GM19035 (cell line): ENCODE results near the gene CCN5.

Experiments used
- ATAC-seq: cut with Tn5 transposase; IDR thresholded peaks from one replicate; pipeline ENCODE4 v1.9.1; 2021; ENCODE audit not compliant: unreplicated experiment

The CCN5 gene

DNA sequence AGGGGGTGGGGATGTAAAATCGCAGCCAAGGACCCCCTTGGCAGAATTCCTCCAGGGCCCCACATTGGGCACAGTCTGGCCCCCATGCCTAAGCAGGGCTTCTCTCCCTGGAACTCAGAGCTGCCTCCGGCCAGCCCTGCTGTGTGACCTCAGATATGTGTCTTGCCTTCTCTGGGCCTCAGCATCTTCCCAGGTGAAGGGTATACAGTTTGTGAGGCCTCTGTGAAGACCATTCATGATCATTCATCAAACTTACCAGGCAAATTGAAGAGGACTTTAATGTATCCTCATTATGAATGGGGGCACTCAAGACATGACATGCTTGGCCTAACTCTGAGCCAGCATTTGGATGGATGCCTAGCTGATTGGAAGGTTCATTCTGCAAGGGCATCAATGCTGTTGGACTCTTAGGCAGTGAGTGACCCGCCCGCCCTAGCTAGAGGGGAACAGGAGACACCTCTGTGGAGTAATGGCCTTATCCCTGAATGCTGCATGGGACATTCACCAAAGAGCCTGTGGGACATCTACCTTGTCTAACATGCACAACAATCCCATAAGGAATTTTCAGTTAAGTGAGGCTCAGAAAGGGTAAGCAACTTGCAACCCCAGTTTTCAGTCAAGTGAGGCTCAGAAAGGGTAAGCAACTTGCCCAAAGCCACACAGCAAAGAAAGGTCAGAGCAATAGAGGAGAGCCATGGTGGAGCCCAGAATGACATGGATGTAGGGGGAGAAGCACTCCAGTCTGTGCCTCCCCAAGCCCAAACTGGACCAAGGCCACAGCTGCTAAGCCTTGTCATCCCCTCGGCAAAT is 535 bp downstream of the CCN5 start:
- ATAC-seq: no peak

DNA sequence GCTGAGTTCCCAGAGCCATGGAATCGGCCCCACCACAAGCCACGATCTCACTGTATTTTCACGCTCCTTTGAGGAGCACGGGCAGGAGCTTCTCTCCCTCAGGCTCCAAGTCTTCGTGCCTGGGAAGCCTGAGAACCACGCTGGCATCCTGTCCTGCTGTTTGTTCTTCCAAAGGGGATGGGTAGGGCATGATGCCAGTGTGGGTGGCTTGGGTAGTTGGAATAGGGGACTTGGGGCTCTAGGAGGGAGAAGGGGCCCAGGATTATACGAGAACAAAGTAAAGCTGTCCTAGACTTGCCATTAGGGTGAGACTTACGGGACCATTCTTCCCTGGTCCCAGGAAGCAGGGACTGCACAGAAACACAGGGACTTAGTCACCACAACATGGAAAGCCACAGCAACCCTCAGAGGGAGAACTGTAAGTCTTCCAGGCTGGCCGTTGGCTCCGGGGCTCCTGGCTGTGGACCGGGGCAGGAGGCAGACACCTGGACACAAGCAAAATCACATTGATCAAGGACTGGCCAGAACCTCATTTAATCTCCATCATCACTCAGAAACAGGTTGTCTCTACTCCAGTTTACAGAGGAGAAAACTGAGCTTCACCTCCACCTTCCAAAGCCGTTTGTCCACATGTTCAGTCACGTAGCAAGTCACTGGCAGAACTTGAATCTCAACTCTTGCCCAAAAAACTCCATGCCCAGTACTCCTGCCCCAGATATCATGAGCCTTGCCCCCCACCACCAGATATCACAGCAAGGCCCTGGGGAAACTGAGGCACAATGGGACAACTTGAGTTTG is 1.3 kb downstream of the CCN5 start:
- no peak for ATAC-seq

DNA sequence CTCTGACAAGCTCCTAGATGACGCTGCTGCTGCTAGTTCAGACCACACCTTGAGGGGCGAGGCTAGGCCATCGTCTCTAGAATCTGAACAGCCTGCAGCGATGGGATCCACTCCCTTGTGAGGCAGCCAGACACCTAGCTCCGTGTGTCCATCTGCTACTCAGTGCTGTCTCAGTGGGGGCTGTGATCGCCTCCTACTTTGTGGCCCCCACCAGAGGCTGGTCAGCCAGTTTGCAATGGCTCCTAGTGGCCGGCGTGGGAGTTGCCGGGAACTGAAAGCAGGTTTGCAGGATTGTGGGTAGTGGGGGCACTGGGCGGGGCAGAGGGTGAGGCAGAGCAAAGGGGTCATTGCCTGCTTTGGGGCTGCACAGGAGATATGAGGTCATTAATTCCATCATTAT is 2.8 kb downstream of the CCN5 start:
- no peak for ATAC-seq

DNA sequence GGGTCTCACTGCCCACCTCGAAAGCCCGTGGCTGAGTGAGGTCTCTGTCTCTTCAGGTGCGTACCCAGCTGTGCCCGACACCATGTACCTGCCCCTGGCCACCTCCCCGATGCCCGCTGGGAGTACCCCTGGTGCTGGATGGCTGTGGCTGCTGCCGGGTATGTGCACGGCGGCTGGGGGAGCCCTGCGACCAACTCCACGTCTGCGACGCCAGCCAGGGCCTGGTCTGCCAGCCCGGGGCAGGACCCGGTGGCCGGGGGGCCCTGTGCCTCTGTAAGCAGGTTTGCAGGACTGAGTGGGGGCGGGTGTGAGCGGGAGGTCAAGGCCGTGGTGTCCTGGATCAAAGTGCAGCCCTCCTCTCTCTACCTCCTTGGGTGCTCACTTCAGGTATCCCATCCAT is 4.7 kb downstream of the CCN5 start:
- no peak for ATAC-seq

DNA sequence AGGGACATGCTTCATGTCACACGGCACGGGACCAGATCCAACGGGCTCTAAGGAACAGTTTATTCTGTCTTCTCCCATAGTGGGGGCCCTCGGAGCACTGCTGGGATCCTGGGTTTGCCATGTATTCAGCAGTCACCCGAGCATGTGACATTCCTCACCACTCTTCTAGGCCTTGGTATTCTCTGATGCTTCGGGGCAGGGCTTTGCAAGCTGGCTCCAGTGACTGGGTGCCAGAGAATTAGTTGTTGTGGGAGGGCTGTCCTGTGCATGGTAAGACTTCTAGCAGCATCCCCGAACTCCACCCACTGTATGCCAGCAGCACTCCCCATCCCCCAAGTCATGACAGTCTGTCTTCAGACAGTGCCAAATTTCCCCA is 5.4 kb downstream of the CCN5 start:
- no peak for ATAC-seq

DNA sequence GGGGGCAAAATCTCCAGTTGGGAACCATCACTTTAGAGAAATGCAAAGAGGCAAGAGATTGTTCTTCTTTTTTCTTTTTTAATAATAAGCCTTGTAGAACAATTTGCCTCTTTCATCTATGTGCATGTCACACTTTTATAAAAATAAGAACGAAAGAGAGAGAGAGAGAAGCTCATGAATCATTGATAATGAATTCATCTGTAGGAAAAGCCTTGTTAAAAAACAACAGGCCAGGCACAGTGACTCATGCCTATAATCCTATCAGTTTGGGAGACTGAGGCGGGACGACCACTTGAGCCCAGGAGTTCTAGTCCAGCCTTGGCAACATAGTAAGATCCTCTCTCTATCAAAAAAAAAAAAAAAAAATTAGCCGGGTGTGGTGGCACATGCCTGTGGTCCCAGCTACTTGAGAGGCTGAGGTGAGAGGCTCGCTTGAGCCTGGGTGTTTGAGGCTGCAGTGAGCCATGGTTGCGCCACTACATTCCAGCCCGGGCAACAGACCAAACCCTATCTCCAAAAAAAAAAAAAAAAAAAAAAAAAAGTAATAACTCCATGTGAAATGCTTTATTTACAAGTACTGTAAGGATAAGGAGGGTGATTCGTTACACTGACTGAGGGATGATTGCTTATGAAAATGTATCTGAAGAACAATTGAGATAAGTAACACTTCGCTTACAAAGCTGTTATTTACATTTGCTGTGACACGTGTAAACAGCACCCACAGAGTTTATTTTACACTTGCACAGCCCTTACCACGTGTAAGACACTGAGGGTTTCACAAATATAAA is 6.0 kb downstream of the CCN5 start:
- ATAC-seq: no peak

DNA sequence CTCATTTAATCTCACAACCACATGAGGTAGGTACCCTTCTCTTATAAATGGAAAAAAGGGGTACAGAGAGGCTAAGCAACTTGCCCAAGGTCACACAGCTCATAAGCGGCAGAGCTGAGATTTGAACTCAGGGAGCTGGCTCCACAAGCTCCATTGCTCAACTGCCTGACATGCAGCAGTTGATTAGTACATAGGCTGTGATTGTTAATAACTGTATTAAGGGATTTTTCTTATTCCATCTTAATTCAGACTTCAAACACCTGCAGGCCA is 6.6 kb downstream of the CCN5 start:
- no peak for ATAC-seq

DNA sequence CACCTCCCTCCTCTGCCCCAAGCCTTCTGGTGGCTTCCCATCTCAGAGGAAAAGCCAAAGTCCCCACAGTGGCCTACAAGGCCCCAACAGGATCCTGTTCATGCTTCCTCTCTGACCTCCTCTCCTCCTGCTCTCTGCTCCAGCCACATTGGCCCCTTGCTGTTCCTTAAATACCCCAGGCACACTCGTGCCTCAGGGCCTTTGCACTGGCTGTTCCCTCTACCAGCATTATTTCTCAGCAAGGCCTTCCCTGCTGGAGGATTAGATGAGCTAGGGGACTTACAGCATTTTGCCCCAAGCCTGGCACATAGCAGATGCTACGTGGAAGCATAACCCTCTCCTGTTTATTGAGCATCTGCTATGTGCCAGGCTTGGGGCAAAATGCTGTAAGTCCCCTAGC is 7.8 kb downstream of the CCN5 start:
- no peak for ATAC-seq

DNA sequence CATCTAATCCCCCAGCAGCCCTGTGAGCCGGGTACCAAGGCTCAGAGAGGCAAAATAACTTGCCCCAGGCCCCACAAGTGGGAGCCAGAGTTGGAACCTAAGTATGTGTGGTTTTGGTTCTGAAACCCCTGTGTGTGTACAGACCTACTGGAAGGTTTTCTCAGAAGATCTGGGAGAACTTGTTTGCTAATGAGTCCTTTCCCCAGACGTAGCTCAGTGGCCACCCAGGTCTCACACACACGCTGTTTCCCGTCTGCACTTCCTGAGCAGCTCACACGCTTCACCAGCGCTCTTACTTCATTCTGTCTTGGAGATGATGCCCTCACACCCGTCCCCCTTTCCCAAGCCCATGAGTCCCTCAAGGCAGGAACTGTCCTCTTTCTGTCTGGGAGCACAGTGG is 8.2 kb downstream of the CCN5 start:
- no peak for ATAC-seq

DNA sequence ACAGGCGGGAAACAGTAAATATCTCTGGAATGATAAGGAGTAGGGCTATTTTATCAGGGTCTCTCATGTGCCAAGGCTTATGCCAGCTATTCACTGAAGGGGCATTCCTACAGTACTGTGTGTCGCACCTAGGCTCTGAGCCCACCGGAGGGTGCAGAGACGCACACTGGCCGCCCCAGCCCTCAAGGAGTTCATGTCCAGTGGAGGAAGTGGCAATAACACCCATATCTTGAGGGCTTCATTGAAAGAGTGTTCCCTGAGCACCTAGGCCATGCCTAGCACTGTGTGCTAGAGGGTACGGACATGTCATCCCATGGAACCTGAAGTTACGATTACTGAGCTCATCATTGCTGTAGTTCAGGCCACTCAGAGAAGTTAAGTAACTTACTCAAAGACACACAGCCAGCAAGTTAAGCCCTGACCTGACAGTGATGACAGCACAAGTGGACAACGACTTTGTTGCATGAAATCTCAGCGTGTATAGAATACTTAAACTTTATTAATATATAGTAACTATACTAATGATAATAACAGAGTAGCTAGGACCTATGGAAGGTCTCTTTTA is 8.7 kb downstream of the CCN5 start:
- ATAC-seq: no peak

DNA sequence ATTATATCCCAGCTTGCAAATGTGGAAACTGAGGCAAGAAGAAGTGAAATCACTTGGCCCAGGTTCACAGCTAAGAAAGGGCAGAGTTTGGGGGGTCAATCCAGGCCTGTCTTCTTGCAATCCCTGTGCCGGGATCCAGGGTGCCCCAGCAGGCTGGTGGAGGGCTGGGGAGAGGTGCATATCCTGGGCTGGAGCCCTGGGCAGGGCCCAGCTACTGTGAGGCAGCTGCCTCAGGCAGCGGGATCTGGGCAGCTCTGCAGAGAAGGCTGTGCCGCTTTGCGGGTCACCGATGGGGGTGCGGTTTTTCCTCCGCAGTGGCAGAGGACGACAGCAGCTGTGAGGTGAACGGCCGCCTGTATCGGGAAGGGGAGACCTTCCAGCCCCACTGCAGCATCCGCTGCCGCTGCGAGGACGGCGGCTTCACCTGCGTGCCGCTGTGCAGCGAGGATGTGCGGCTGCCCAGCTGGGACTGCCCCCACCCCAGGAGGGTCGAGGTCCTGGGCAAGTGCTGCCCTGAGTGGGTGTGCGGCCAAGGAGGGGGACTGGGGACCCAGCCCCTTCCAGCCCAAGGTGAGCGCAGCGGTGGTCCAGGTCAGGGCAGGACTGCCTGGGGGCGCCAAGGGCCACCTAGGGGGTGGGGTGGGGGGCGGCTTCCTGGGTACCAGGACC is 9.4 kb downstream of the CCN5 start:
- no peak for ATAC-seq

DNA sequence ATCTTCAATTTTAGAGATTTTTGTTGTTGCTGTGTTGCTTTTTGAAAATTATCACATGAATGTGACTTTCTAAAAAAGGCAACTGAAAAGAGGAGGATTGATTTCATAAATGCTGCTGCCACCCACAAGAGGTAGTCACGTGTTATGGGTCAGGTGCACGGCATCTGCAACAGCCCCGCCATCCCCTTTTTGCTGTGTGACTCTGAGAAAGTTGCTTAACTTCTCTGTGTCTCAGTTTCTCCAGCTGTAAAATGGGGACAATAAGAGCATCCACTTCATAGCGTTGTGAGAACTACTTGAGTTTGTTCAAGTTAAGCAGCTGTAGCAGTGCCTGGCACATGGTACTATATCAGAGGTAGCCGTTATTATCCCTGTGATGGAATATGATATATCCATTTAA is 10.7 kb downstream of the CCN5 start:
- no peak for ATAC-seq

DNA sequence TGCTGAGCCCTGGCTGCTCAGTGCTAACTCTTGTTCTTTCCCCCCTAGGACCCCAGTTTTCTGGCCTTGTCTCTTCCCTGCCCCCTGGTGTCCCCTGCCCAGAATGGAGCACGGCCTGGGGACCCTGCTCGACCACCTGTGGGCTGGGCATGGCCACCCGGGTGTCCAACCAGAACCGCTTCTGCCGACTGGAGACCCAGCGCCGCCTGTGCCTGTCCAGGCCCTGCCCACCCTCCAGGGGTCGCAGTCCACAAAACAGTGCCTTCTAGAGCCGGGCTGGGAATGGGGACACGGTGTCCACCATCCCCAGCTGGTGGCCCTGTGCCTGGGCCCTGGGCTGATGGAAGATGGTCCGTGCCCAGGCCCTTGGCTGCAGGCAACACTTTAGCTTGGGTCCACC is 11.9 kb downstream of the CCN5 start:
- no peak for ATAC-seq

DNA sequence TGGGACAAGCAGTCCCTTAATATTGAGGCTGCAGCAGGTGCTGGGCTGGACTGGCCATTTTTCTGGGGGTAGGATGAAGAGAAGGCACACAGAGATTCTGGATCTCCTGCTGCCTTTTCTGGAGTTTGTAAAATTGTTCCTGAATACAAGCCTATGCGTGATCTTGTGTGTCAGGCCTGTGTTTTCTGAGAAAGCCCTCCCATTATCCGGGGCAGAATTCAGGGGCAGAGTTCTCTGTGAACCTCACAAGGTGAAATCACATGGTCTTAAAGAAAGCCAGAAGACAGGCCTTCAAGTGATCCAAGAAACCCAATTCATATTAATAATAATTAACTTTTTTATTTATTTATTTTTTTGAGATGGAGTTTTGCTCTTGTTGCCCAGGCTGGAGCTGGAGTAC is 12.5 kb downstream of the CCN5 start:
- ATAC-seq: no peak

DNA sequence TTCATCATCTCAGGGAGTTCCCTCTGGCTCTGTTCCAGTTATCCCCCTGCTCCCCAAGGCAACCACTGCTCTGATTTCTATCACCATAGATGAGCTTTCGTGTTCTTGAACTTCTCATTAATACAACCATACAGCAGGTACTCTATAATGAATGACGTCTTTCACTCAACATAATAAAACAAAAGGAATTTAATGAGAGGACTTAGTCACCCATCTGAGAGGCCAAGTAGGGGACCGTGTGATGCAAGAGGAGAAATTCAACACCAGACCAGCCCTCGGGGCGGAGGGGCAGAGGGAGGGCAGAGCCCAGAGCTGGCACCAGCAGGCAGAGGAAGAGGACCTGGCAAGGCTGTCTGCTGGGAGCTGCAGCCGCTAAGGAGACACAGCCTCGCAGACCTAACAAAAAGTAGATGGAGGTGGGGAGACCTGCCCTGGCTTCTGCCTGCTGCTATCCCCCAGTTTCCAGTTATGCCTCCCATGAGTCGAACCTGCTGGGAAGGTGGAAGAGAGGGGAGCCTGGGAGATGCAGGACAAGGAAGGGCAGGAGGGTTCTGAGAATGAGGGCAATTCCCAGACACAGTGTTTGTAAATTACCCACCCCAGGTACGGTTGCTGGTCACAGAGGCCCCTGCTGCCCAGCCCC is 13.8 kb downstream of the CCN5 start:
- ATAC-seq: no peak

DNA sequence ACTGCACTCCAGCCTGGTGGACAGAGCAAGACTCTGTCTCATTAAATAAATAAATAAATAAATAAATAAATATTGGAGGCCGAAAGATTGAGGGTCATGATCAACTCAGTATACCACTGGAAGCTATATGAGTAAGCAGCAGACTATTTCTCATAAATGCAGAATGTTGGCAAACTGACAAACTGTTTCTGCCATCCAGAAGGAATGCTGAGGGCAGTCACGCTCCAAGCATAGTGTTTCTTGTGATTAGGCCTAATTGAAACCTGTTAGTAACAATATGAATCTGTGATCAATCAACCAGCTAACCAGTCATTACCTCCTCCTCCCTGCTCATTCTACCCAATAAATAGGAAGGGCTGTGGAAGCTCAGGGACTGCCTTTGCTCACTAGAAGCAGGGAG is 15.3 kb downstream of the CCN5 start:
- no peak for ATAC-seq

DNA sequence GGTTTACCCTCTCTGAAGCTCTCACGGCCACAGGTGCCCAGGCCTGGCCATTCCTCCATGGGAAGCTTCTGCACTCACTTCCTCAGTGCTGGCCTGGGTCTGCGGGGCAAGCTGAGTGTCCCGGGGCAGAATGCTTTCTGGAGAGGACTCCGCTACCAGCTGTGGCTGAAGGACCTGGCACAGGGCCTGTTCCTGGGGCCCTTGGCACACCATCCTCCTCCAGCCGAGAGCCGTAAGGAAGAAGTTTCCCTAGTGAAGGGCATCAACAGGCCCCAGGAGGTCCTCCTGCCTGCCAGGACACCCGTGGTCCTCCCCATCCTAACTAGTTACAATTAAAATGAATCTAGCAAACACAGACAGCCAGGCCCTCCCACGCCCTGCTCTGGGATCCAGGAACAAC is 16.5 kb downstream of the CCN5 start:
- no peak for ATAC-seq

DNA sequence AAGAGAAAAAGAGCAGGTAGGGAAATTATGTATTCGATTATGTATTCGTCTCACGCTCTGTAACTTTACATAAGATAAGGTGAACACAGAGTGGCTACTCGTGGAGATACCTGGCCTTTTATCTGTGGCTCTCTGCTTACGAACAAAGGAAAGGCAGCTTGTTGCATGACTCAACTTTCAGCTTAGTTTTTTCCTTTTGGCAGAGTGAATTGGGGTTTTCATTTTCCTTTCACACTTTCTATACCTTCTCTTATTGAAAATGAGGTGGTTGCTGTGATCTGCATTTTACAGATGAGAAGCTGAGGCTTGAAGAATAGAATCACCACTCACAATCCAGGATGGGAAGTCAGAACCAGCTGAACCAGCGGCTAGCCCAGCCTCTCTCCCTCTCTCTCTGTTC is 17.2 kb downstream of the CCN5 start:
- ATAC-seq: no peak

DNA sequence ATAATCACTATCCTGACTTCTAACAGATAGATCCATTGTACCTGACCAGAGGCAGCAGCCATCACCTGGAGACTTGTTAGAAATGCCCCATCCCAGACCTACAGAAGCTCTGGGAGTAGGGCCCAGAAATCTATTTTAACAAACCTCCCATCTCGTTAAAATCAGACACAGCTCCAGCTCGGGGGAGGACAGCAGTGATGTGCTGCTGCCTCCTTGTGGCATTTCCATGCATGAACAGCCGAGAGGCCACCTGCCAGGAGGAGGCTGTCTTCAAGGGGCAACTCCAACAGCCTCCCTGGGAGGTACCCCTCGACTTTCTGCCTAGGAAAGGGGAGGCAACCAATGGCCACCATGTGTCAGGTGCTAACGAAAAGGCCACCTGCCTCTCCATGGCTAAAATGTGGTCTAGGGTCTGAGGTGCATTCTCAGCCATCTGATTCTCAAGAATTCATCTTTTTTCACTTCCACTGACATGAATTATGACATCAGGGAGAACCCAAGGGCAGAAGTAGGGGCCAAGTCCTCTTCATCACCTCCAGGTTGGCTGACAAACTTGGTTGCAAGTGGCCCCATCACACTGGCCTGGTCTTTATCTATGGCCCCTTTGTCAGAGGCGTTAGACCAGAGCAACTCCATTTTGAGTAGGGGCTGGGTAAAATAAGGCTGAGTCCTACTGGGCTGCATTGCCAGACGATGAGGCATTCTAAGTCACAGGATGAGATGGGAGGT is 18.3 kb downstream of the CCN5 start:
- ATAC-seq: no peak

DNA sequence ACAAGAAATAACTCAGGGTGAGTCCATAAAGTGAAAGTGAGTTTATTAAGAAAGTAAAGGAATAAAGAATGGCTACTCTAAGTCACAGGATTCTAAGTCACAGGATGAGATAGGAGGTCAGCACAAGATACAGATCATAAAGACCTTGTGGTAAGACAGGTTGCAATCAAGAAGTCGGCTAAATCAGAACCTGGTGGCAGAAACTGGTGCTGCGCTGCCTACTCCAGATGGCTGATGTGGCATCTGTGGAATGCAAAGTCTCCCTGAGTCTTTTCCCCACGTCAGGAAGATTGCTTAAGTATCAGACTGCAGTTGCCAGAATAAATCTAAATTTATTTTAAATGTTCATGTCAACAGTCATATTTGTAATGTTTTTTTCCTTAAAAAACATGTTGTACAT is 19.8 kb downstream of the CCN5 start:
- no peak for ATAC-seq
